AG20443 (cell line): Measurements from ENCODE around the gene ERMARD.
A peak's percentile ranks its signal among the peaks of the same experiment; 100 is the strongest.

ENCODE experiments used
- DNase-seq: peaks from one replicate; pipeline ENCODE4 v3.0.0; 2012; ENCODE audit warnings: low spot score, mixed read lengths

ERMARD gene

GRCh38 chr6:169783971-169784820 lies 32.8 kb downstream of the ERMARD start:
- no peak for DNase-seq

- DNase-seq = no peak
Measured at GRCh38 chr6:169784821-169785340, 33.5 kb downstream of the ERMARD start.

DNA sequence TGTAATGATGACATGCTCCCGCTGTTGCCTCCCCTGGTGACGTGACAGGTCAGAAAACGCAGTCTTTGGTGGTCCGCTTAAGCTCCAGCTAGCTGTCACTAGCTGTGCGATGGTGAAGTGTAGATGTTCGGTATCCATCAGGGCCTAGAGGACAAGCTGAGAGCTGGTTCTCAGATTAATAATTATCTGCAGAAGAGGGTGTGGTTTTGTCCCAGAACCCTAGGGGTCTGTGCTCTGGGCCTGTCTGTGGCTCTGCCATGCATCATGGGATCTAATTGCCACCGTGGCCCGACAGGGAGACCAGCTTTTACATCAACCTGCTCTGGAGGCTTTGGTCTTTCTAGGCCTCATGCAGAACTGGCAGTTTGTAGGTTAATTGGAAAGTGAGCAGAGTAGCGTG lies 34.1 kb downstream of the ERMARD start:
- DNase-seq = no peak

- DNase-seq = no peak
Measured at GRCh38 chr6:169786349-169786748, 34.9 kb downstream of the ERMARD start.

DNA sequence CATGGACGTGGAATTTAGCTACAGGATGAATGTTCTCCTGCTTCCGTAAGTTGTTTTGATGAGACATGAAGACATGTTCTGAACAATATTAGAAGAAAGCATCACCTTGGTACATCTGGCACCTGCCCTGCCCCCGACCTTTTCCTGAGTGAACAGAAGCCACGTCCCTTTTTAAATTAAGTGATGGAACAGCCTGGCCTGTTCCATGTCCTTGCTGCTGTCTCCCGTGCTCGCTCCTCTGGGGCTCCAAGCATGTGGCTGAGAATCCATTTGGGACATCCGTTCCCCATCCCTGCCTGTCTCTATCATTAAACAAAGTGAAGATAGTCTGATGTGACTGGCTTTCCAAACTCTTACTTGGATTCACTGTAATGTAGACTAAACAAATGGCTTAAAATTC lies 36.4 kb downstream of the ERMARD start:
- DNase-seq = no peak

- DNase-seq = no peak
Measured at GRCh38 chr6:169788809-169789145, 37.4 kb downstream of the ERMARD start.

- DNase-seq = no peak
Measured at GRCh38 chr6:169789146-169789943, 37.9 kb downstream of the ERMARD start.

DNA sequence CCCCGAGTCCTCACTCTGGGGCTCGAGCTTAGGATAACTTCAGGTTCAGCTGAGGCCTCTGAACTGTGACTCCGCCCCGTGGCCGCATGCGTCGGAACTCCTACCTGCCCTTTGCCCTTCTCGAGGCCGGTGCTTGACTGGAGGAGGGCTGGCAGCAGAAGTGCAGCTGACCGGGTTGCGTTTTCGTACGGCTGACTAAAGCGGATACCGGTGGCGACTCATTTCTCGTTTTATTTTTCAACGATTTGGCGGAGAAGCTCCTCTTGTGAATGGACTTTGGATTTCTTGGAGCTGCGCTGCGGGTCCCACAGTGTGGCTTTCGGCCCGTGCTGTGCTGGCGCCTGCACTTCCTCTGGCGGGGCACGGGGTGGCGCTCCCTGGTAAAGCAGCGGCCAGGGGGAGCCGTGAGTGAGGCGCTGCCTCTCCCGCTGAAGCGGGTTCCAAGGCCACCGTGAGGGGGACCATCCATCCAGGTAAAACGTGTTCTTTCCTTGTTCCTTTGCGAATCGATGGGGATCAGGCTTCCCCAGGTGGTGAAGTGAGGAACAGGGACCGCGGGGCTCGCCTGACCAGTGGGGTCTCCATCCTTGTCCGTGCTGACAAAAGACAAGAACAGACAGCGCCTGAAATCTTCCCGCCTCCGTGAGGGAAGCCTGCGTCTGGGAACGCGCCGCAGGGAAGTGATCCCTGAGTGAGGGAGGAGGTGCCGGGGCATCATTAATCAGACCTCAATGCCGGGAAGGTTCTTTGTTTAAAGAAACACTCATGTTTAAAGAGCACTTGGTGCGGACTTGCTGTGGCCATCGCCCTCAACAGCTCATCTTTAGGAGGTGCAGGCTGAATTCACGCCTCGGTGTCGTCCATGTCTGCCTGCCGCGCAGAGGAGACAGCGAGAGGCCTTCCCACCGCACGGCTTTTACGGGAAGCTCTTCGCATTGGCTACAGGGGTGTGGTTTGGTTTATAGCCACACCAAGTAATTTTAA lies 38.8 kb downstream of the ERMARD start:
- DNase-seq = peak; percentile 96

- DNase-seq = no peak
Measured at GRCh38 chr6:169791721-169792131, 40.3 kb downstream of the ERMARD start.

DNA sequence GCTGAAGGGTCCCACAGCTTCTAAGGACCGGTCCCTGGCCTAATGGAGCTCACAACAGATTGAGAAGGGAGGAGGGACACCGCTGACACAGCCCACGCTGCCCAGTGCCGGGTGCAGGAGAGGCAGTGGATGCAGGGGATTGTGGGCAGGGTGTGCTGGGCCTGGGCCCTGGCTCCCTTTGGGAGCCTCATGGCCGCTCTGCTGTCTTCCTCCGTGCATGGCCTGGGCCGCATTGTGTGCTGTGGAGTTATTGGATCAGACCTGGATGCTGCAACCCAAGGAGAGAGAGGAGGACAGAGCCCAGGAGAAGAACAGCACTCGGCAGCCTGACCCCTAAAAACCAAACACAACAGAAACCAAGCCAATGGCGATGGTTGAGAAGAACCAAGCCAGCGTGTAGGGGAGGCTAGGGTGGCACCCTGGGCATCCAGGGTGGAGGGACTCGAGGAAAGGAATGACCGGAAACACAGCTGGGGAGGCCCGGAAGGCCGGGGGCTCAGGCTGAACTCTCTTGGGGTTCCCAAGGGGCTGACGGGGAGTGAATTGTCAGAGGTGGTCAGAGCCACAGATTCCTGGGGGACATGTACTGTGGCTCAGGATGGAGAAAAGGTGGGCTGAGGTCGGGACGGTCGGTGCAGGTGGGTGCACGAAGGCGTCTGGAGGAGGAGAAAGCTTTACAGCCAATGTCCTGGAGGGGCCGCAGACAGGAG lies 41.0 kb downstream of the ERMARD start:
- DNase-seq = no peak

GRCh38 chr6:169793408-169793807 lies 42.0 kb downstream of the ERMARD start:
- no peak for DNase-seq

DNA sequence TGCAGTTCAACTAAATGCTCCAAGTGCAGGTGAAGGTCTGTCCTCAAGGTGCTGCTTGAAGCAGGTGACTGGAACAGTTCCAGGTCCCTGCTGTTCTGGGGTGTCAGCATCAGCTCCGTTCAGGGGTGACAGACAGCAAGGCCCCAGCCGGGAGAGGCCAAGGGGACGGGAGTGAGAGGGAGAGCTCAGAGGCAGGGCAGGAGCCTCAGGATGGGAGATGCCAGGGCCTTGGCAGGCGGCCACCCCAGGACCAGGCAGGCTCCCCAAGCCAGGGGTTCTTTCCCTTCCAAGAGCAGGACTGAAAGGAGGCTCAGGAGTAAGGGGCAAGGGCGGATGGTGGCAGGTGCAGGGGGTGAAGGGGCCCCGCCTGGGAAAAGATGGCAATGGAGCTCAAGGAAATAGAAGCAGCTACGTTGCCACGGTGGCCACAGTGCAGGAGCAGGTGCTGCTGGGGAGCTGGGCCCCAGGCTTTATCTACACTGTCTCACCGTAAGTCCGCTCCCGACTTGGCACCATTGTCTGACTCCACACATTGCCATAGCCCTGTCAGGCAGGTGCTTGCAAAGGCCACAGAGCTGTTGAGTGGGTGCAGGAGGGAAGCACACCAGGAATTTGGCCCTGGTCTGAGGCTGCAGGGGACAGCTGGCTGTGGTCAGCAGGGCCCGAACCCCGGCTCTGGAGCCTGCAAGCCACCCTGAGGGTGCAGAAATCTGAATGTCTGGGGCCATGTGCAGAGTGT lies 43.1 kb downstream of the ERMARD start:
- DNase-seq = no peak

- DNase-seq = no peak
Measured at GRCh38 chr6:169795196-169795595, 43.8 kb downstream of the ERMARD start.

- DNase-seq = no peak
Measured at GRCh38 chr6:169798764-169799473, 47.5 kb downstream of the ERMARD start.

DNA sequence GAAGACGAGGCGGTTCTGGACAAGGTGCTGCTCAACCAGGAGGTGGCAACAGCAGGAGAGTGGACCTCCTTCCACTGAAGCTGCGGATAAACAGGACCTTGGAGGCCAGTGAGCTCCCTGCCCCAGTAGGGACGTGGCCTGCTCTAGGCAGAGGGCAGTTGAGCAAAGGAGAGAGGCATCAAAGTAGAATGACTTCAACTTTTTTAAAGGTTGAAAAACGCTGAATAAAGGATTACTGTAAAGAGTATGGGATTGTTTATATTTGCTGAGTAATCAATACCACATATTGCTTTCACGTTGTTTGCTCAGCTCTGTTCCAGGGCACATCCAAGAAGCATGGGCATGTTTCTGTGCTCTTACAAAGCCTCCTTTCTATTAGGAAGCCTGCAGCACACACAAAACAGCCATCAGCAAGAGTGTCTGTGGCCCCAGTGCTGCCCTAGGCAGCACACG lies 48.1 kb downstream of the ERMARD start:
- no peak for DNase-seq

- DNase-seq = peak; percentile 29
Measured at GRCh38 chr6:169800116-169800667, 48.8 kb downstream of the ERMARD start.

- DNase-seq = peak; percentile 85
Measured at GRCh38 chr6:169800668-169801395, 49.4 kb downstream of the ERMARD start.

DNA sequence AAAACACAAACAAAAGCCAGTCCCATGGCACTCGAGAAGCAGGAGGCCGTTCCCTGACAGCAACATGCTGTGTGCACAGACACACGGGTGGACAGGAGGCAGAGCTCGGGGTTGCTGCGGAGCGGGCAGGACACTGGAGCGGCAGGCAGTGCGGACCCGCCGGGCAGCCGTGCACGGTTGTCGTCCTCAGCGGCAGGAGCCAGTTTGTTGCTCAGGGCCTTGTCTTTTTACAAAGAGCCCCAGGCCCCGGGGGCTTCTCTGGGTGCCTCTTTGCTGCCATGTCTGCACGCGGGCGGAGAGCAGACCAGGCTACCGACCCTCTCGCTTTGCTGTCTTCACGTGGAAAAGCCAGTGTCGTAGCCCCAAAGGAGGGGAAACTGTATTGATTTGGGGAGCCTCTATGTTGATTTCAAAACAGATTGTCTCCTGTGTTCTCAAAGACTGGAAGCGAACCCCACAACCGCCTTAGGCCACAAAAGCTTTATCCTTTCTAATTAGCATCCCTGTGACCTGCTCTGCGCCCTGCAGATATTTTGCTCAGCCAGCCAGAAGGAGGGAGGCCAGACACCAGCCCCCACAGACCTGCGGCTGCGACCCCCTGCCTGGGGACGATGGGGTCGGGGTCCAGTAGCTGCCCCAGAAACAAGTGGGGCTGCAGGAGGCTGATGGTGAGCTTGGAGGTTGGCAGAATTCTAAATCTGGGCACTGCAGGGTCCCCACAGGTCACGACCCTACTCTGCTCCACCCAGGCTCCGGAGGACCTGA lies 50.2 kb downstream of the ERMARD start:
- no peak for DNase-seq
